Tibial nerve (tissue), 4 donors: ENCODE measurements around the gene TSR3. TPM values are rescaled to one million over a fixed set of nuclear protein-coding genes. Genes with fewer than 3 reads are reported as not detected.

Experiments
- DNase-seq, 2 donors: peaks; one replicate each; pipeline ENCODE4 v3.0.0-alpha.2; 2019; ENCODE audit warnings: low spot score in 2 of 2
- H3K27ac ChIP-seq, 4 donors: fragments of 200-600 bp; sonication (generic) in 3 of 4; one replicate each; pipeline ENCODE4 v1.5.1; 2017 to 2019; ENCODE audit warnings: mild to moderate bottlenecking in 1 of 4
- H3K27me3 ChIP-seq, 2 donors: fragments of 200-600 bp; sonication (generic) in 1 of 2; one replicate each; pipeline versions ENCODE4 v1.5.1 to v1.6.0; 2017 to 2019
- H3K36me3 ChIP-seq, 3 donors: fragments of 200-600 bp; sonication (generic); one replicate each; pipeline ENCODE4 v1.5.1; 2018 to 2019
- H3K4me1 ChIP-seq, 4 donors: fragments of 200-600 bp; sonication (generic) in 3 of 4; one replicate each; pipeline ENCODE4 v1.5.1; 2017 to 2019
- H3K4me3 ChIP-seq, 4 donors: fragments of 200-600 bp; sonication (generic) in 3 of 4; one replicate each; pipeline ENCODE4 v1.5.1; 2017 to 2019; ENCODE audit warnings: mild to moderate bottlenecking in 1 of 4, moderate library complexity in 1 of 4
- H3K9me3 ChIP-seq, 4 donors: fragments of 200-600 bp; sonication (generic) in 3 of 4; one replicate each; pipeline ENCODE4 v1.5.1; 2017 to 2019
- CTCF ChIP-seq, 5 experiments: fragments of 200-600 bp in 3 of 5; fragments of 450-650 bp in 2 of 5; sonication (generic) in 3 of 5; IDR thresholded peaks; one replicate each; pipeline ENCODE4 v1.5.1; 2016 to 2019; ENCODE audit warnings: antibody characterized with exemption in 5 of 5, mild to moderate bottlenecking in 3 of 5, moderate library complexity in 2 of 5
- EP300 ChIP-seq, 2 donors: sonication (generic); formaldehyde crosslinking; IDR thresholded peaks; one replicate each; pipeline ENCODE4 v1.6.1; 2017; ENCODE audit warnings: antibody characterized with exemption in 2 of 2, mild to moderate bottlenecking in 1 of 2
- POLR2A ChIP-seq, 2 donors: fragments of 450-650 bp; IDR thresholded peaks; one replicate each; pipeline ENCODE4 v1.6.1; 2017; ENCODE audit warnings: antibody characterized with exemption in 2 of 2, mild to moderate bottlenecking in 2 of 2, moderate library complexity in 2 of 2
- WGBS, 2 donors: methylation state at CpG; one replicate each; pipeline ENCODE4 v1.1.5; 2018; 5-methylcytosine and 5-hydroxymethylcytosine counted together
- total RNA-seq, 4 donors: library from RNA; depleted of rRNA; stranded (reverse); fragments of >200 nt; gene quantifications; one replicate each; pipeline ENCODE4 v1.1.0, GENCODE V29; 2016

The TSR3 gene
- total RNA-seq, 4 donors from 2014 or later, result 72.2 to 122 (median 108) TPM

- Histone ChIP-seq H3K27ac (no peak overlapping the region), H3K4me1 (no peaks in the 10 kb centered on the region), H3K27me3 (no peaks in the 10 kb centered on the region), H3K36me3 (peaks cover 4 to 96% (median 29%) of the 10 kb centered on the region in 3 donors), H3K9me3 (no peaks in the 10 kb centered on the region), H3K4me3 (no peak overlapping the region)
- TF ChIP-seq CTCF (IDR thresholded peaks at IDR 0.05), result no peak
- TF ChIP-seq POLR2A (IDR thresholded peaks at IDR 0.05), result no peak
- no peak for TF ChIP-seq EP300 (IDR thresholded peaks at IDR 0.05)
- WGBS, 2 donors, result 92% methylated on average over 15 to 17 of the region's 21 CpGs
- DNase-seq, result no peak
These were observed 46.1 kb upstream of the TSR3 start for GRCh38 chr16:1397779-1398178.

GRCh38 chr16:1395444-1396031 lies 43.9 kb upstream of the TSR3 start:
- no peak for DNase-seq
- WGBS, 2 donors, result 89 to 94% methylated on average over 11 to 19 of the region's 22 CpGs
- Histone ChIP-seq H3K4me3 (no peak overlapping the region), H3K9me3 (no peaks in the 10 kb centered on the region), H3K27me3 (no peaks in the 10 kb centered on the region), H3K27ac (no peak overlapping the region), H3K4me1 (no peaks in the 10 kb centered on the region), H3K36me3 (peaks cover 4 to 94% (median 25%) of the 10 kb centered on the region in 3 donors)
- TF ChIP-seq POLR2A (IDR thresholded peaks at IDR 0.05) (no peak), CTCF (IDR thresholded peaks at IDR 0.05) (no peak), EP300 (IDR thresholded peaks at IDR 0.05) (no peak)

GRCh38 chr16:1394367-1394951 lies 42.8 kb upstream of the TSR3 start:
- no peaks in the 10 kb centered on the region for H3K9me3 ChIP-seq
- peaks cover 4 to 95% (median 25%) of the 10 kb centered on the region in 3 donors for H3K36me3 ChIP-seq
- 87 to 94% methylated on average over 18 to 19 of the region's 19 CpGs for WGBS, 2 donors
- no peaks in the 10 kb centered on the region for H3K27me3 ChIP-seq
- H3K4me3 ChIP-seq, result no peak overlapping the region
- H3K27ac ChIP-seq, result no peak overlapping the region
- no peak for TF ChIP-seq POLR2A (IDR thresholded peaks at IDR 0.05)
- no peak for TF ChIP-seq EP300 (IDR thresholded peaks at IDR 0.05)
- DNase-seq, result no peak
- no peaks in the 10 kb centered on the region for H3K4me1 ChIP-seq

- DNase-seq, result no peak
- WGBS, 2 donors, result 90 to 94% methylated on average over 13 to 15 of the region's 21 CpGs
- Histone ChIP-seq H3K27ac (no peak overlapping the region), H3K4me3 (no peak overlapping the region), H3K27me3 (no peaks in the 10 kb centered on the region), H3K36me3 (peaks cover 4 to 95% (median 23%) of the 10 kb centered on the region in 3 donors), H3K9me3 (no peaks in the 10 kb centered on the region), H3K4me1 (no peaks in the 10 kb centered on the region)
- no peak for TF ChIP-seq CTCF (IDR thresholded peaks at IDR 0.05)
- TF ChIP-seq EP300 (IDR thresholded peaks at IDR 0.05), result no peak
- TF ChIP-seq POLR2A (IDR thresholded peaks at IDR 0.05), result no peak
These were observed 42.0 kb upstream of the TSR3 start for GRCh38 chr16:1393613-1394176.

- TF ChIP-seq CTCF (IDR thresholded peaks at IDR 0.05), result no peak
- H3K27me3 ChIP-seq, result no peaks in the 10 kb centered on the region
- H3K4me3 ChIP-seq, result no peak overlapping the region
- H3K27ac ChIP-seq, result no peak overlapping the region
- 88% methylated on average over 17 of the region's 17 CpGs for WGBS, 2 donors
- peaks cover 4 to 95% (median 15%) of the 10 kb centered on the region in 3 donors for H3K36me3 ChIP-seq
- no peaks in the 10 kb centered on the region for H3K9me3 ChIP-seq
- H3K4me1 ChIP-seq, result no peaks in the 10 kb centered on the region
- no peak for DNase-seq
These were observed 41.1 kb upstream of the TSR3 start for GRCh38 chr16:1392826-1393225.
